ENCODE results near the gene SRPRB. TPM values are rescaled to one million over a fixed set of nuclear protein-coding genes. Genes with fewer than 3 reads are reported as not detected.

The SRPRB gene
- total RNA-seq, 1 experiment from 2014 or later: 61.0 TPM

DNA sequence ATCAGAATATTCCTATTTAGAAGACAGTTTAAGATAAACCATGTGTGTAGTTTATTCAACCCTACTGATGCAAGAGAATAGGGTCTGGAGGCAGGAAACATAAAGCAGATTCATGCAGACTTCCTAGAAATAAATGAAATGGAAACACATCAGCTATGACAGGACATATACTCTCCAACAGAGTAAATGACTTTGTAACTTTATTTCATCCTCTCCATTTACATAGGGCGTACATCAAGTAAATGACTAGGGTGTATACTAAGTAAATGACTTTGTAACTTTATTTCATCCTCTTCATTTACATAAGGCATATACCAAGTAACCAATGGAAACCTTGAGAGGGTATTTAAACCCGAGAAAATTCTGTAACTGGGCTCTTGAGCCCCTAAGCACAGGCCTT is 17.6 kb upstream of the SRPRB start:
- TF ChIP-seq, protein P1, sequence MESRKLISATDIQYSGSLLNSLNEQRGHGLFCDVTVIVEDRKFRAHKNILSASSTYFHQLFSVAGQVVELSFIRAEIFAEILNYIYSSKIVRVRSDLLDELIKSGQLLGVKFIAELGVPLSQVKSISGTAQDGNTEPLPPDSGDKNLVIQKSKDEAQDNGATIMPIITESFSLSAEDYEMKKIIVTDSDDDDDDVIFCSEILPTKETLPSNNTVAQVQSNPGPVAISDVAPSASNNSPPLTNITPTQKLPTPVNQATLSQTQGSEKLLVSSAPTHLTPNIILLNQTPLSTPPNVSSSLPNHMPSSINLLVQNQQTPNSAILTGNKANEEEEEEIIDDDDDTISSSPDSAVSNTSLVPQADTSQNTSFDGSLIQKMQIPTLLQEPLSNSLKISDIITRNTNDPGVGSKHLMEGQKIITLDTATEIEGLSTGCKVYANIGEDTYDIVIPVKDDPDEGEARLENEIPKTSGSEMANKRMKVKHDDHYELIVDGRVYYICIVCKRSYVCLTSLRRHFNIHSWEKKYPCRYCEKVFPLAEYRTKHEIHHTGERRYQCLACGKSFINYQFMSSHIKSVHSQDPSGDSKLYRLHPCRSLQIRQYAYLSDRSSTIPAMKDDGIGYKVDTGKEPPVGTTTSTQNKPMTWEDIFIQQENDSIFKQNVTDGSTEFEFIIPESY (IDR thresholded peaks at IDR 0.05; ENCODE audit: extremely low read depth, insufficient replicate concordance, low read length): no peak
- TF ChIP-seq SIN3A (IDR thresholded peaks at IDR 0.05; ENCODE audit: low read depth) (no peak), JUND (IDR thresholded peaks at IDR 0.05) (no peak), CEBPB (IDR thresholded peaks at IDR 0.05; ENCODE audit: low read depth) (no peak), ZNF274 (IDR thresholded peaks at IDR 0.05; ENCODE audit: low read depth, low read length) (no peak), POLR2A (IDR thresholded peaks at IDR 0.05; ENCODE audit: borderline replicate concordance, extremely low read depth, insufficient read depth, insufficient read length) (no peak), ZFX (IDR thresholded peaks at IDR 0.05) (no peak), TCF7L2 (IDR thresholded peaks at IDR 0.05; ENCODE audit: borderline replicate concordance, extremely low read depth, insufficient read depth, insufficient read length) (no peak), RAD21 (IDR thresholded peaks at IDR 0.05; ENCODE audit: low read depth) (no peak), YY1 (IDR thresholded peaks at IDR 0.05; ENCODE audit: extremely low read depth, insufficient replicate concordance, low read depth, low read length) (no peak), CBX3 (IDR thresholded peaks at IDR 0.05; ENCODE audit: low read depth) (no peak), ELF1 (IDR thresholded peaks at IDR 0.05; ENCODE audit: borderline replicate concordance, low read depth) (no peak), SRF (IDR thresholded peaks at IDR 0.05; ENCODE audit: low read depth) (no peak), POLR2AphosphoS5 (IDR thresholded peaks at IDR 0.05; ENCODE audit: low read depth, low read length) (no peak), EZH2 (IDR thresholded peaks at IDR 0.05) (no peak), EZH2phosphoT487 (IDR thresholded peaks at IDR 0.05; ENCODE audit: borderline replicate concordance) (no peak)
- TF ChIP-seq, protein P2, sequence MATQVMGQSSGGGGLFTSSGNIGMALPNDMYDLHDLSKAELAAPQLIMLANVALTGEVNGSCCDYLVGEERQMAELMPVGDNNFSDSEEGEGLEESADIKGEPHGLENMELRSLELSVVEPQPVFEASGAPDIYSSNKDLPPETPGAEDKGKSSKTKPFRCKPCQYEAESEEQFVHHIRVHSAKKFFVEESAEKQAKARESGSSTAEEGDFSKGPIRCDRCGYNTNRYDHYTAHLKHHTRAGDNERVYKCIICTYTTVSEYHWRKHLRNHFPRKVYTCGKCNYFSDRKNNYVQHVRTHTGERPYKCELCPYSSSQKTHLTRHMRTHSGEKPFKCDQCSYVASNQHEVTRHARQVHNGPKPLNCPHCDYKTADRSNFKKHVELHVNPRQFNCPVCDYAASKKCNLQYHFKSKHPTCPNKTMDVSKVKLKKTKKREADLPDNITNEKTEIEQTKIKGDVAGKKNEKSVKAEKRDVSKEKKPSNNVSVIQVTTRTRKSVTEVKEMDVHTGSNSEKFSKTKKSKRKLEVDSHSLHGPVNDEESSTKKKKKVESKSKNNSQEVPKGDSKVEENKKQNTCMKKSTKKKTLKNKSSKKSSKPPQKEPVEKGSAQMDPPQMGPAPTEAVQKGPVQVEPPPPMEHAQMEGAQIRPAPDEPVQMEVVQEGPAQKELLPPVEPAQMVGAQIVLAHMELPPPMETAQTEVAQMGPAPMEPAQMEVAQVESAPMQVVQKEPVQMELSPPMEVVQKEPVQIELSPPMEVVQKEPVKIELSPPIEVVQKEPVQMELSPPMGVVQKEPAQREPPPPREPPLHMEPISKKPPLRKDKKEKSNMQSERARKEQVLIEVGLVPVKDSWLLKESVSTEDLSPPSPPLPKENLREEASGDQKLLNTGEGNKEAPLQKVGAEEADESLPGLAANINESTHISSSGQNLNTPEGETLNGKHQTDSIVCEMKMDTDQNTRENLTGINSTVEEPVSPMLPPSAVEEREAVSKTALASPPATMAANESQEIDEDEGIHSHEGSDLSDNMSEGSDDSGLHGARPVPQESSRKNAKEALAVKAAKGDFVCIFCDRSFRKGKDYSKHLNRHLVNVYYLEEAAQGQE (IDR thresholded peaks at IDR 0.05; ENCODE audit: low read depth): no peak
- TF ChIP-seq, protein P3, sequence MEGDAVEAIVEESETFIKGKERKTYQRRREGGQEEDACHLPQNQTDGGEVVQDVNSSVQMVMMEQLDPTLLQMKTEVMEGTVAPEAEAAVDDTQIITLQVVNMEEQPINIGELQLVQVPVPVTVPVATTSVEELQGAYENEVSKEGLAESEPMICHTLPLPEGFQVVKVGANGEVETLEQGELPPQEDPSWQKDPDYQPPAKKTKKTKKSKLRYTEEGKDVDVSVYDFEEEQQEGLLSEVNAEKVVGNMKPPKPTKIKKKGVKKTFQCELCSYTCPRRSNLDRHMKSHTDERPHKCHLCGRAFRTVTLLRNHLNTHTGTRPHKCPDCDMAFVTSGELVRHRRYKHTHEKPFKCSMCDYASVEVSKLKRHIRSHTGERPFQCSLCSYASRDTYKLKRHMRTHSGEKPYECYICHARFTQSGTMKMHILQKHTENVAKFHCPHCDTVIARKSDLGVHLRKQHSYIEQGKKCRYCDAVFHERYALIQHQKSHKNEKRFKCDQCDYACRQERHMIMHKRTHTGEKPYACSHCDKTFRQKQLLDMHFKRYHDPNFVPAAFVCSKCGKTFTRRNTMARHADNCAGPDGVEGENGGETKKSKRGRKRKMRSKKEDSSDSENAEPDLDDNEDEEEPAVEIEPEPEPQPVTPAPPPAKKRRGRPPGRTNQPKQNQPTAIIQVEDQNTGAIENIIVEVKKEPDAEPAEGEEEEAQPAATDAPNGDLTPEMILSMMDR (IDR thresholded peaks at IDR 0.05 in 2 of 3, conservative IDR thresholded peaks at IDR 0.05 in 1 of 3; ENCODE audit: borderline replicate concordance in 1 of 3, insufficient read depth in 1 of 3, low read depth in 2 of 3, low read length in 2 of 3): no peak
- POLR2A ChIA-PET: no interaction called here
- Histone ChIP-seq H3K9me2 (ENCODE audit: insufficient read depth) (no peaks in the 10 kb centered on the region), H3K9ac (ENCODE audit: low read length) (no peak overlapping the region), H3K9me3 (ENCODE audit: control insufficient read depth in 1 of 2, insufficient read depth in 1 of 2, low read depth in 1 of 2, low read length in 2 of 2) (peaks cover 6% of the 10 kb centered on the region in 2 experiments; a peak in 1 of 4 replicates), H3K4me2 (ENCODE audit: low read length) (no peak overlapping the region), H3K4me3 (replicated peaks in 1 of 2; ENCODE audit: low read depth in 1 of 2, low read length in 2 of 2) (no peak overlapping the region), H3K27ac (ENCODE audit: low read depth, low read length) (no peak overlapping the region), H4K20me1 (ENCODE audit: insufficient read depth) (no peaks in the 10 kb centered on the region), H3K27me3 (ENCODE audit: insufficient read depth, low read length) (no peaks in the 10 kb centered on the region), H3K4me1 (ENCODE audit: control insufficient read depth in 1 of 2, insufficient read depth in 2 of 2, low read length in 2 of 2) (no peaks in the 10 kb centered on the region), H2AFZ (ENCODE audit: low read depth, low read length, poor library complexity, severe bottlenecking) (no peak overlapping the region), H3K36me3 (ENCODE audit: control insufficient read depth in 1 of 2, insufficient read depth in 2 of 2, low read length in 2 of 2) (no peaks in the 10 kb centered on the region; a peak in 1 of 4 replicates), H3K79me2 (ENCODE audit: insufficient read depth, low read length) (no peaks in the 10 kb centered on the region)
- intact Hi-C loops (cut with micrococcal nuclease): no loop called here
- ATAC-seq (no peak), DNase-seq (ENCODE audit: low read depth, low spot score) (no peak)
- RAD21 ChIA-PET (ENCODE audit: low non-redundant PET in 1 of 2, low total read pairs in 2 of 2, uncharacterized antibody in 2 of 2, unreplicated experiment in 2 of 2): no interaction called here
- BruUV-seq (replicated peaks): no TSS peak
- CTCF ChIA-PET: no interaction called here
